Hypothalamus (tissue), 51 donors: ENCODE results near the gene NAMPT.
"Not testable (repeated sequence)": the region's sequence is repeated elsewhere in the genome, so short reads cannot be mapped to it uniquely, and the experiment has no call there.

Source experiments
- DNase-seq, 51 donors: peaks; one replicate each; lab custom pipeline; 2025; lab: John Stamatoyannopoulos, UW

Gene NAMPT

GRCh38 chr7:106238830-106239229 is 46.0 kb downstream of the NAMPT start:
- DNase-seq, result no peak

DNA sequence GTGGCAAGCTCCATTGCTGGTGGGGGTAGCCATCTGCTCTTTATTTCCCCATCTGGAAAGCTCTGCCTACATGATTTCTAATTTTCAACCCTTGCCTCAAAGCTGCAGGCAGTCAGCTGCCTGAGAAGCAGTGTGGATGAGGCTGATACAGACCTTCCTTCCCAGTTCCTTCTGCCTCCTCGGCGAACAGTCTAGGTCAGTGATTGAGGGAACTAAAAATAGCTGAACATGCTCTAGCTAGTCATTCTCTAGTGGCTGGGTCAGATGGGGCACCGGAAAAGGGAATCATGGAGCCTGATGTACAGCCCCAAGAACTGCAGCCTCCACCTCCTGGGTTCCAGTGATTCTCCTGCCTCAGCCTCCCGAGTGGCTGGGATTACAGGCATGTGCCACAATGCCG is 48.7 kb downstream of the NAMPT start:
- DNase-seq, result no peak

DNA sequence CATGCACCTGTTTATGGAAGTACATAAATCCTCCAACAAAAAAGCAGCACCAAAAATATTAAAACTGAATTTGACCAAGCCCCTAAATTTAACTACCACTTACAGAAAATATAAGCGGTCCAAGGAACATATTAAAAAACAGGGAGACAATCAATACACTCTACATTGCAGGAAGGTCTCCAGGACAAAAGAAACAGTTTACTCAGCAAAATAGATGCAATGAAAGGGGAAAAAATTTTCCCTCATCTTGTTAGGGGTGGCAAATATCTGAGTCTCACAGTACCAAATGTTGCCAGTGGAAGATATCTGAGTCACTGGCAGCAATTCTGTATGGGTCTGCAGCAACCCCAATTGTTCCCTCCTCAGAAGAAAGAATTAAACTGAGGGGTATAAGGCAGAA is 50.4 kb downstream of the NAMPT start:
- DNase-seq, result no peak

- DNase-seq, result no peak
These were observed 52.8 kb downstream of the NAMPT start for GRCh38 chr7:106231856-106232490.

GRCh38 chr7:106225856-106226255 is 58.9 kb downstream of the NAMPT start:
- no peak for DNase-seq

DNA sequence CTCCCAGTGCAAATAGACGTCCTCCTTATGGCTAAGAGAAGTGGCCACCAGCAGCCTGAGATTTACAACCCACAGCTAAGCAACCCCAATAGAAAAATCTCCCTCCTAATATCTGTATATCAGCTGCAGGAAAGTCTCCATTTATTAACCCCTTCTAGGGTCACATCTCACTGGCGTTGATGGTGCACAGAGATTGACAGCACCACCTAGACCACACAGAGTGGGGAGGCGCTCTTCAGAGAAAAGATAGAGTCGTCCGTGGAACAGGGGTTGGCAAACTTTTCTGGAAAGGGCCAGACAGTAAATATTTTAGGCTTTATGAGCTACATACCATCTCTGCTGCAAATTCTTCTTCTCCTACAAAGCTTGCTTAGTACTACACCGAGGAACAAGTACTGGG is 60.0 kb downstream of the NAMPT start:
- DNase-seq, result no peak

DNA sequence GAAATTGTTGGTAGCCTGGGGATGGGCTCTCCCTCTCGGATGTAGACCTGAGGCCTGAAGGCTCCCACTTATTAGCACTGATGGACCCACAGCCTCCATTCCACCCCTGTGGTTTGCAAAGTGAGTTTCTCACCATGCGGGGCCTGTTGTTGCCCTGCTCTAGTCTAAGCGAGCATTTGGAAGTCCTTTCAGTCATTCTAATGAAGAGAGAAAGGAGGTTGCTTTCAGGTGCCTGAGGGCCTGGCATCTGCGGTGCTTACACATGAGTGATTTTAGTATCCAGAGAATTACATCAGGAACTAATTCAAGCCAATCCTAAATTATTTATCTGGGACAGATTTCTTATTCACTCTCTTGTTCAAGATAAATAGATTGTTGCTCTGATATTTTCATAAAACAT is 61.6 kb downstream of the NAMPT start:
- DNase-seq, result no peak

DNA sequence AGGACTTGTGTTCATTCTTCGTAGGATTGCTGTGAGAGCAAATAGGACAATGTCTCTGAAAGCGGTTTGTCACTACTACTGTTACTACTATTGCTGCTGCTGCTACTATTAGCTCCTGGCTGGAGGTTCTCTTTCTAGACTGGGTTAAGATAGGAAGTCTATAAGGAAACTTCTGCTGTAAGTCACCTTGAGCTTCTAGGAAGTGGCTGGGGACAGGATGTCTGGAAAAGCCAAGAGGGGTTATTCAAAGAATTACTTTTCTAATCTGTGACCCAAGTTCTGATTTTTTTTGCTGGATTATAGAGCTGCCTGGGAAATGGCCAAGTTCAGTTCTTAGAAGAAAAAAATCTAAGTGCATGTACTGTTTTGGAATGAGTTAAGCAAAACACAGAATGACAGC is 62.2 kb downstream of the NAMPT start:
- DNase-seq, result no peak

GRCh38 chr7:106220307-106220706 is 64.5 kb downstream of the NAMPT start:
- no peak for DNase-seq

- no peak for DNase-seq
These were observed 65.6 kb downstream of the NAMPT start for GRCh38 chr7:106219170-106219569.

DNA sequence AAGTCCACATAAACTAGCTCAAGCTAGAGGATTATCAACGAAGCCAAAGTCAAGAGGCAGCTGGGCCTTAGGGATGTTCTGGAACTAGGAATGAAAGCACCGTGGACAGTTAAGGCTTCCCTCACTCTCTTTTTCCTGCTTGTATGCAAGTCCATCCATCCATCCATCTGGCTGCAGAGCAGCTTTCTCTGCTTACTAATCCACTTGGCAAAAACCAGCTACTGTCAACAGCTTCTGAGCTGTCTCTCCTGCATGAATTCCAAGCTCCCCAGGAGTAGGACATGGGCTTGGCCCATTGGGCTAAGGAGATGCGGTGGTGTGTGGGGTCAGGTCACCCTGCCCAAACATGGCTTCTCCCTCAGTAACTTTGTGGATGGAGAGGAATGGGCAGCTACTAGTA is 66.2 kb downstream of the NAMPT start:
- no peak for DNase-seq

- peak in 1 of 51 donors; percentile 11 for DNase-seq
These were observed 67.8 kb downstream of the NAMPT start for GRCh38 chr7:106216923-106217542.

DNA sequence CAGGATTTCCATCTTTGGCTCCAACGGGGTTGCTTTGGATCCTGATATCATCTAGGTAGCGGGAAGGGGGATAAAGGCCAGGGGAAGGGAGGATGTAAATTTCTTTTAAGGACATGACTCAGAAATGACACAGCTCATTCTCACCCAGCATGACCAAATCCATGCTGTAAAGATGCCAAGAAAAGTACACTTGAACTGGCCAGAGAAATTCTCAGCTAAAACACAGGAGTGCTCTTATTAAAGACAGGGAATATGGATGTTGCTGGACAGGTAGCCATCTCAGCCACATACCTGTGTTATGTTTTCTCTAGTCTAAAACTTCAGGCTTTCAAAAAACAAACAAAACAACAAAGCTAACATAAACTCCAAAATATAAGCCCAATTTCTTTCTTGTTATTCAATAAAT is 68.3 kb downstream of the NAMPT start:
- peak in 2 of 51 donors; percentile 6 to 7 for DNase-seq

GRCh38 chr7:106215868-106216516 is 68.8 kb downstream of the NAMPT start:
- DNase-seq, result no peak

GRCh38 chr7:106208944-106209343 is 75.8 kb downstream of the NAMPT start:
- not testable (repeated sequence) for DNase-seq

DNA sequence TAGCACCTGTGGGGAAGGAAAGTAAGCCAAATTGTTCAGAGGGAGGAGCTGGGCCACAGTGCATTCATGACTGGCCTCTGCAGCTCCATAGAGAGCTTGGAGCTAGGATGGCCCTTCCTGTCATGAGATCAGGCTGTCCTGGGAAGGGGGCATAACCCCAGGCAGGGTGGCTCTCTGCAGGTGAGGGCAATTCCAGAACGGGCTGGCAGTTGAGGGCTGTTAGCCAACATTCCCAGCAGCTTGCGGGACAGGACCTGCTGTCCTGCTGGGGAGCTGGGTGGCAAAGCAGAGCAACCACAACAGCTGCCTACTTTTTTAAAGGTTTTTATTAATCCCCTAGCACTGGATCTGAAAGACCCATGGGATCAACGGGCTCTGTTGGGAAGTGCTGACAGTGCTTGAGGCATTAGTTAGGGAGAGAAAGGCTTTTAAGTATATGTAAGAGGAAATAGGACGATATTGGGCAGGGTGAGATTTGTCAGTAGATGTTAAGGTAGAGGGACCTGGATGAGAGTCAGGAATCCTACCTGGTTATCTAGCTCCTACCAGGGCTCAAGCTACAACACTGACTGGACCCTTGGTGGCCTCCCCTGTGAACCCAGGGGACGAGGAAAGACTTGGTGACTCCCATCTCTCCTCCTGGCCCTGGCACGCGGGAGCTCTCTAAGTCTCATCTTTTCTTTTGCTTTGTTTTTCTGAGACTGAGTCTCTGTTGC is 77.8 kb downstream of the NAMPT start:
- DNase-seq, result no peak

- DNase-seq, result no peak
These were observed 79.1 kb downstream of the NAMPT start for GRCh38 chr7:106205621-106206222.

- no peak for DNase-seq
These were observed 81.3 kb downstream of the NAMPT start for GRCh38 chr7:106203473-106203872.

DNA sequence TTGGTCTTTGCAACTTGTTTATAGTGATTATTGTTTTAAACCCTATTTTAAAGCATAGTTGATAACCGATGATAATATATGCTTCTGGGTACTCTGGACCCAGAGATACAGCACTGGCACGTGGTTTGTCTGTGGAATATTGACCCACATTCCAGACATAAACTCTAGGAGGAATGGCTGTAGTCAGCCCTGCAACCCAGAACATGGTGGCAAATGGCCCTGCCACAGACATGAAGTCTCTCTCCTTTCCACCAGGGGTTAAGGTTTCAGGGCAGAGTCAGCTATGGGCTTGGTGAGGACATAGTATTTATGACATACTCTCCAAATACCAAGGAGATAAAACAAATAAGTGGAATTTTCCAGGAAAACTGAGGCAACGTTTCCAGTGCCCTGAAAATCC is 83.6 kb downstream of the NAMPT start:
- no peak for DNase-seq

GRCh38 chr7:106199813-106200364 is 84.9 kb downstream of the NAMPT start:
- no peak for DNase-seq

- DNase-seq, result no peak
These were observed 85.8 kb downstream of the NAMPT start for GRCh38 chr7:106199024-106199423.
